Activated T-cell treated with anti-CD3 and anti-CD28 coated beads, Interleukin-2, amount 50 U/mL, for 4 hours (primary cell): ENCODE measurements around the gene TNFRSF9. TPM values are rescaled to one million over a fixed set of nuclear protein-coding genes. Genes with fewer than 3 reads are reported as not detected.

Source experiments
- ATAC-seq, 2 donors: fragments of 200-7000 bp; cut with Tn5 transposase; one replicate each; pipeline ENCODE4 v1.10.0; 2021
- DNase-seq: peaks from one replicate; pipeline ENCODE4 v3.0.0-alpha.2; 2020
- H3K27me3 Mint-ChIP-seq: one replicate; pipeline ENCODE4 v1.8.0; 2021; ENCODE audit warnings: low read depth, mixed read lengths
- H3K36me3 Mint-ChIP-seq: one replicate; pipeline ENCODE4 v1.8.0; 2022; ENCODE audit warnings: mixed read lengths; ENCODE audit not compliant: insufficient read depth
- H3K4me1 Mint-ChIP-seq: one replicate; pipeline ENCODE4 v1.8.0; 2021; ENCODE audit warnings: low read depth, mixed read lengths
- H3K4me3 Mint-ChIP-seq: one replicate; pipeline ENCODE4 v1.8.0; 2021; ENCODE audit warnings: mild to moderate bottlenecking, moderate library complexity, mixed read lengths
- H3K9me3 Mint-ChIP-seq: one replicate; pipeline ENCODE4 v1.8.0; 2021; ENCODE audit warnings: mixed read lengths
- total RNA-seq, 3 donors: library from RNA; stranded (reverse); gene quantifications; one replicate each; pipeline ENCODE4 v1.2.1, GENCODE V29; 2021

The TNFRSF9 gene
- total RNA-seq, 3 donors from 2014 or later, result 103 to 119 (median 113) TPM

GRCh38 chr1:7888248-7889081 is 52.2 kb downstream of the TNFRSF9 start:
- no peak overlapping the region for H3K4me3 Mint-ChIP-seq
- peaks cover 3% of the 10 kb centered on the region for H3K4me1 Mint-ChIP-seq
- peaks cover 4% of the 10 kb centered on the region for H3K9me3 Mint-ChIP-seq
- peaks cover 12% of the 10 kb centered on the region for H3K36me3 Mint-ChIP-seq
- ATAC-seq (no peak), DNase-seq (no peak)
- peaks cover 8% of the 10 kb centered on the region for H3K27me3 Mint-ChIP-seq

GRCh38 chr1:7886405-7886745 is 54.3 kb downstream of the TNFRSF9 start:
- no peak for ATAC-seq
- no peak for DNase-seq
- H3K27me3 Mint-ChIP-seq, result peaks cover 8% of the 10 kb centered on the region
- peaks cover 12% of the 10 kb centered on the region for H3K36me3 Mint-ChIP-seq
- no peak overlapping the region for H3K4me3 Mint-ChIP-seq
- peaks cover 4% of the 10 kb centered on the region for H3K9me3 Mint-ChIP-seq
- peaks cover 3% of the 10 kb centered on the region for H3K4me1 Mint-ChIP-seq

DNA sequence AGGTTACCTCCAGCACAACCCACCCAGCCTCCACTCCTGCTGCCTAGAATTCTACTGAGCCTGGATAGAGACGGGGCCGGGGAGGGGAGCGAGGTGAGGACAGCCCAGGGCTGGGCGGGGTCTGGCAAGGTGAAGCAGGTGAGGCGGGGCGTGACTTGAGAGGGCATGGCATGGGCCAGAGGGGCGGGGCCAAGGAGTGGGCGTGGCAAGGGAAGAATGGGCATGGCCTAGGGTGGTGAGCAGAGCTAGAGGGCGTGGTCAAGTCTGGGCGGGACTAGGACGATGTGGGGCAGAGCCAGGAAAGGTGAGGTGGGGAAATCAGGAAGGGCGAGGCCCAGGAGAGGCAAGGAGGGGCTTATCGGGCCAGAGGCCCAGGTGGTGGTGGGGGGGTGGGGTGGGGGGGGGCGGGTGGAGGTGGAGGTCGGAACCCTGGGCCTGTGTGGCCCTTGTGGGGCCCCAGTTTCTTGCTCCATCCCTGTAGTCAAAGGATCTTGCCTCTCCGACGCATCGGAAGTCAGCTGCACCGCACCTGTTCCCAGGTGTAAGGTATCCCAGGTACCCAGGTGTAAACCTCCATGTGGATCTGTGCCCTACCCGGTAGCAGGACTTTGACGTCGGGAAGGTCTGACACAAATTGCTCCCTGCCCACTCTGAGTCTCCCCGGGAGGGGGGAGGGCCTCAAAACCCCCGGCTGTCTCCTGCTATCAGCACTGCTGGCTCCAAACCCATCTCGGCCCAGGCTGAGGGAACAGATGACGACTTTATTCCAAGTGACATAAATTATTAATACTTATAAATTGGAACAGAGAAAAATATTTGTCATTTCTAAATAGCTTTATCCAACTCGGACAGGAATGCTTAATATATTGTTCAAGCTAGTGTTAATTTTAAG is 54.9 kb downstream of the TNFRSF9 start:
- H3K9me3 Mint-ChIP-seq, result peaks cover under 1% of the 10 kb centered on the region
- ATAC-seq (no peak), DNase-seq (no peak)
- peaks cover 3% of the 10 kb centered on the region for H3K4me1 Mint-ChIP-seq
- H3K4me3 Mint-ChIP-seq, result no peak overlapping the region
- H3K36me3 Mint-ChIP-seq, result peaks cover 9% of the 10 kb centered on the region
- peaks cover 8% of the 10 kb centered on the region for H3K27me3 Mint-ChIP-seq

- no peak overlapping the region for H3K4me3 Mint-ChIP-seq
- H3K9me3 Mint-ChIP-seq, result no peaks in the 10 kb centered on the region
- no peak for ATAC-seq
- H3K36me3 Mint-ChIP-seq, result peaks cover 5% of the 10 kb centered on the region
- peaks cover 4% of the 10 kb centered on the region for H3K27me3 Mint-ChIP-seq
- peaks cover 3% of the 10 kb centered on the region for H3K4me1 Mint-ChIP-seq
- DNase-seq, result no peak
Measured at GRCh38 chr1:7884757-7885156, 55.9 kb downstream of the TNFRSF9 start.

DNA sequence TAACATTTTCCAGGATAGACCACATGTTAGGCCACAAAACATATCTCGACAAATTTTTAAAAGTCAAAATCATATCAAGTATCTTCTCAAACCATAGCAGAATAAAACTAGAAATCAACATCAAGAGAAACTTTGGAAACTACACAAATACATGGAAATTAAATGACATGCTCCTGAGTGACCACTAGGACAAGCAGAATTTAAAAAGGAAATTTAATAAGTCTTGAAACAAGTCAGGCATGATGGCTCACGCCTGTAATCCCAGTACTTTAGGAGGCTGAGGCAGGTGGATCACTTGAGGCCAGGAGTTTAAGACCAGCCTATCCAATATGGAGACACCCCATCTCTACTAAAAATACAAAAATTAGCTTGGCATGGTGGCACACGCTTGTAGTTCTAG is 61.4 kb downstream of the TNFRSF9 start:
- Mint-ChIP-seq H3K4me3 (no peak overlapping the region), H3K4me1 (peaks cover 13% of the 10 kb centered on the region), H3K36me3 (peaks cover 7% of the 10 kb centered on the region), H3K27me3 (no peaks in the 10 kb centered on the region), H3K9me3 (peaks cover 12% of the 10 kb centered on the region)
- DNase-seq, result no peak
- no peak for ATAC-seq

GRCh38 chr1:7878027-7878426 is 62.6 kb downstream of the TNFRSF9 start:
- H3K27me3 Mint-ChIP-seq, result no peaks in the 10 kb centered on the region
- H3K36me3 Mint-ChIP-seq, result peaks cover 10% of the 10 kb centered on the region

DNA sequence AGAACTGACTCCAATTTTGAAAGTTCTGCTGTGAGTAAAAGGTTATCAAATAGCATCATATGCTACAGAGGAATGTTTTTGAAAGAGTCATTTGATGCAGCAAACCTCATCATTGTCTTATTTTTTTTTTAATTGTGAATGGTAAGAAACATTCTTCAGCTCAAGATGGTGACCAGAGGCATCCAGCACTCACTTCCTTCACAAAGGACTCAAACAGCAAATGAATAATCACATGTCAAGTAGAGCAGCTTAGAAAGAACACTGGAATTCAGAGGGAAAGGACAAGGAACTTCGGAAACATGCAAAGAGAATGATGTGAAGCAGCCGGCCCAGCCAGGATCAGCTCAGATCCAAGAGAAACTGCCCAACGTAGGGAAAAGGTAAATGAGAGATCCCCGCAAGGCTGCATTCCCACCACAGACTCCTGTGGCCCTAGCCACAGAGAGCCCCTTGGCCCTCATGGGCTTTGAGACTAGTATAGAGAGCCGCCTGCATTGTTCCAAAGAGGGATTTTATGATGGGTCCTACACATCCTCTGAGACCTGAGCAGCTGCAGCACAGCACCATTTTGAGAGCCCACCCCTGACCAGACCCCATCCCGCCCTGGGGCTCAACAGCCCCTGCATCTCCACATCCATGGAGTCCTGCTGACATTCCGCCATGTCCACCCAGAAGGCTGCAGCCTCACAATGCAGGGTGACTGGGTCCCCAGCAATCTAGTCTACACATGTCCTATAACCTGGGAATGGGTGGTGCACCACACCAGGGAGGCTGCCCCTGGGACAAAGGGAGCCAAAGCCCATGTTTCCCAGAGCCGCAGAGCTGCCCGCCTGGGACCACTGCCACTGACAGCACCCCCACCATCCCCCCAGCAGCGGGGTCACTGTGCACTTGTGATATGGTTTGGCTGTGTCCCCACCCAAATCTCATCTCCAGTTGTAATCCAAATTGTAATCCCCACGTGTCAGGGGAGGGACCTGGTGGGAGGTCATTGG is 66.5 kb downstream of the TNFRSF9 start:
- peaks cover 12% of the 10 kb centered on the region for H3K9me3 Mint-ChIP-seq
- ATAC-seq (no peak), DNase-seq (no peak)
- H3K4me1 Mint-ChIP-seq, result peaks cover 6% of the 10 kb centered on the region
- H3K4me3 Mint-ChIP-seq, result no peak overlapping the region
- H3K36me3 Mint-ChIP-seq, result peaks cover 13% of the 10 kb centered on the region
- no peaks in the 10 kb centered on the region for H3K27me3 Mint-ChIP-seq

More at GRCh38 chr1:7878027-7878426, 62.6 kb downstream of the TNFRSF9 start:
- ATAC-seq (no peak), DNase-seq (no peak)
- peaks cover 12% of the 10 kb centered on the region for H3K9me3 Mint-ChIP-seq
- no peak overlapping the region for H3K4me3 Mint-ChIP-seq
- H3K4me1 Mint-ChIP-seq, result peaks cover 10% of the 10 kb centered on the region

- DNase-seq (no peak), ATAC-seq (no peak)
- Mint-ChIP-seq H3K4me1 (no peaks in the 10 kb centered on the region), H3K36me3 (peaks cover 6% of the 10 kb centered on the region), H3K9me3 (no peaks in the 10 kb centered on the region), H3K27me3 (no peaks in the 10 kb centered on the region), H3K4me3 (no peak overlapping the region)
Measured at GRCh38 chr1:7871136-7871535, 69.5 kb downstream of the TNFRSF9 start.

GRCh38 chr1:7869136-7869920 is 71.3 kb downstream of the TNFRSF9 start:
- peaks cover 6% of the 10 kb centered on the region for H3K36me3 Mint-ChIP-seq
- no peak overlapping the region for H3K4me3 Mint-ChIP-seq
- no peaks in the 10 kb centered on the region for H3K4me1 Mint-ChIP-seq
- DNase-seq (no peak), ATAC-seq (no peak)
- no peaks in the 10 kb centered on the region for H3K27me3 Mint-ChIP-seq
- H3K9me3 Mint-ChIP-seq, result no peaks in the 10 kb centered on the region

GRCh38 chr1:7868070-7868780 is 72.4 kb downstream of the TNFRSF9 start:
- H3K9me3 Mint-ChIP-seq, result no peaks in the 10 kb centered on the region
- DNase-seq, result no peak

GRCh38 chr1:7865978-7866377 is 74.7 kb downstream of the TNFRSF9 start:
- Mint-ChIP-seq H3K4me3 (no peak overlapping the region), H3K36me3 (no peaks in the 10 kb centered on the region)
- no peak for DNase-seq

More at GRCh38 chr1:7868070-7868780, 72.4 kb downstream of the TNFRSF9 start:
- no peak for ATAC-seq
- peaks cover 4% of the 10 kb centered on the region for H3K36me3 Mint-ChIP-seq
- no peaks in the 10 kb centered on the region for H3K4me1 Mint-ChIP-seq
- H3K4me3 Mint-ChIP-seq, result no peak overlapping the region
- no peaks in the 10 kb centered on the region for H3K27me3 Mint-ChIP-seq

More at GRCh38 chr1:7865978-7866377, 74.7 kb downstream of the TNFRSF9 start:
- Mint-ChIP-seq H3K4me1 (no peaks in the 10 kb centered on the region), H3K27me3 (no peaks in the 10 kb centered on the region), H3K9me3 (no peaks in the 10 kb centered on the region)
- ATAC-seq, result no peak
